Anterior cingulate cortex (tissue), 58 donors: ENCODE results near the gene SLC35G3.
"Not testable (repeated sequence)": the region's sequence is repeated elsewhere in the genome, so short reads cannot be mapped to it uniquely, and the experiment has no call there.

ENCODE experiments used
- DNase-seq, 58 donors: peaks; one replicate each; lab custom pipeline; 2025; lab: John Stamatoyannopoulos, UW

Gene SLC35G3

DNA sequence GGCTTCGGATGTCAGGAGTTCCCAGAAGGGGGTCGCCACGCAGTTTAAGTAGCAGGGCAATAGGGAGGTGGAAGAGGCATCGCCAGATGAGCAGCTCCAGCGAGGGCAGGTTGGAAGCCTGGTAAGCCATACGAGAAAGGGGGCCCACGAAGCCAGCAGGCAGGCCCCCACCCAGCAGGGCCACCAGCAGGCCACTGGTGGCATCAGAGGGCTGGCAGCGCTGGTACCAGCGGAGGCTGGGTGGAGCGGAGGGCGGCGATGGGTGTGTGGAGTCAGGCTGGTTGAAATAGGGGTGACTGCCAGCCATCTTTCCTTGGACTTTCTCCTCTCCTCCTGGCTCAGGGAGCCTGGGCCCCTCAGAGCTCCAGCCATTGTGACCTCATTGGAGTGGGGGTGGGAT, at the start of gene SLC35G3:
TSS of gene SLC35G3 (minus strand) at position 393 of the 400 bp plus-strand sequence. CDS start at position 307, 86 bp downstream.
- not testable (repeated sequence) for DNase-seq

DNA sequence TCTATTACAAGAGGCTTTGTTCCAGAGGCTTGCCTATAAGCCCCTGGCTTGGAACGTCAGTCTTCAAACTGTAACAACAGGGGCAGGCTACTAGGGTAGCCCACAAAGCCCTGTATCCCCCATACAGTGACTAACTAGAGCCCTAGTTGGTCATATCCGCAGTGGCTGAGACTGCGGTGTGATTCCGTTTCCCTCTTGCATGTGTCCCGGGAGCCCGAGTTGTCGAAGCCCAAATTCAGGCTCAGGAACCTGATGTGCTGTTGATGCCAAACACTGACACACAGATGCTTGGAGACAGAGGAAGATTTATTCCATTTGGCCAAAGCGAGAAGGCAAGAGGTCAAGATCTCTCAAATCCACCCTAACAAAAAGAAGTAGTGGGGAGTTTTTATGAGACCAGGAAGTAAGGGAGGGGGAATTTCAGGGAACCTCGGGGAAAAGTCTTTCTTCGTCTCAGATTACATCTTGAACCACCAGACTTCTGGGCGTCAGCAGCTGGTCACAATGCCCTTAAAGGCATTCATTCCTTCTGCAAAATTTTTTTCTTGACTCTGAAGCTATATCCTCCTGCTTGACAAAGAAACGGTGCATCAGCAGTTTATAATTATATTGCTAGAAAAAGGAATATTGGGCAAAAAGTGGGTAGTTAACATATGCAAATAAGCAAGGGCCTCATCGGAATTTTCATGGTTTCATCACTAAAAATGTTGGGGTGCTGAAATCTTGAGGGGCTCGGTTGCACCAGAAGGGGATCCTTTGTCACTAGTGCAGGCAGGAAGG, 49.6 kb upstream of the SLC35G3 start:
- DNase-seq, result peak in 14 of 58 donors; percentile 8 to 76 (median 28)

DNA sequence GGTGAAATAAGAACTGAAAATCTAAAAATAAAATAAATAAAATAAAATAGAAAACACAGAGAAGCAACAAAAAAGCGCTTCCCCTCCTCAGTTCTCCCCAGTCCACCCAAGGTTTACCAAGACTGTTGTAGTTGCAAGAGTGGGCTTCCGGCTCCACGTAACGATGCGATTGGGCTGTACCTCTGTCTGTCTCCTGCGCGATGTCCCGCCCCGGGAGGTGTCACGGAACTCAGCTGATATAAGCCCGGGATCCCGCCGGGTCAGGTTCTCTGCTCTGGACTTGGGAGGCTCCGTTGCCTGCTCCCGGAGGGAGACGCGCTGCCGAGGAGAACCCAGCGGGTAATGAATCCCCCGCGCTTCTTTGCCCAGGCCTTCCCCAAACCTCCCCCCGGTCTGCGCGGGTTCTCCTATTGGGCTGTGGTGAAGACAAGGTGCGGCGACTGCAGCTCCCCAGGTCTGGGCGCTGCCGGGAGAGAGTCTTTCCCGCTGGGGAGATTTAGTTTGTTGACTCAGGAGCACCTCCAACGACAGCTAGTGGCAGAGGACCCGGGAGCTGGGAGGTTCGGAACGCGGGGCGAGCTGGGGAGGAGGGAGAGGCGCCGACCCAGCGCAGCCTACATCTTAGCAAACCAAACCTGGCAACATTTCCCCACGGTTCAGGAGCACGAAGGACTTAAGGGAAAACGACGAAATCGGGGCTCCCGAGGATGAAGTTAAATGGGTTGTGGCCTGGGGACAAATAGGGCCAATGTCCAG, 48.8 kb upstream of the SLC35G3 start, which contains the start of gene SLFN5:
TSS of gene SLFN5 (plus strand) at position 268 of the 756 bp plus-strand sequence. CDS start 15,619 bp downstream, outside the sequence.
- DNase-seq, result peak; percentile 20 to 96 (median 78)

DNA sequence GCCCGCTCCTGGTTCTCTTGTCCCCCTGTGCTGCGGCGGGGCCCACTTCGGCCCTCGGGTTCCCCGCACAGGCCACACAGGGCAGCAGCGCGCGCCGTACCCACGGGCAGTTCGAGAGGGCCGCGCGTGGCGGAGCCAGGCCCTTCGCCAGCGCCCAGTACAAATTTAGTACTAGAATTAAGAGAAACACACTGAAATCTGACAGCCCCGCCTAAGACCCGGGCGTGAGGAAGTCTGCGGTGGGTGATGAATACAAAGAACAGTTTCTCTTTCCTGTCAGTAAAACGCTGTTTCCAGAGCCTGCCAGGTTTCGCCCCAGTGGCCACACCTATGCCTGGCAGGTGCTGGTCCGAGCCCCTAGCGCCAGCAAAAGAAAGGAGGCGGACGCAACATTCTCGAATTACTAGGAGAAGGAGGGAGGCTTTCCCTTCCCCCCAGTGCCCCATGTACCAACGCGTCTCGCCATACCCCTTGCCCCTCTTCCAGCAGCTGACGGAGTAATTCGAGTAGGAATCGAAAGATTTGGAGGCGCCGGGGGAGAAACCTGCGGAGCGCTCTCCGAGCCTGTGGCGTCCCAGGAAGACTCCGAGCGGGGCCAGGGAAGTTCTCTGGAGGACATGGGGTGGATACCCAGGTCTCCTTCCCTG, 48.1 kb upstream of the SLC35G3 start:
- peak in 15 of 58 donors; percentile 6 to 65 (median 21) for DNase-seq

DNA sequence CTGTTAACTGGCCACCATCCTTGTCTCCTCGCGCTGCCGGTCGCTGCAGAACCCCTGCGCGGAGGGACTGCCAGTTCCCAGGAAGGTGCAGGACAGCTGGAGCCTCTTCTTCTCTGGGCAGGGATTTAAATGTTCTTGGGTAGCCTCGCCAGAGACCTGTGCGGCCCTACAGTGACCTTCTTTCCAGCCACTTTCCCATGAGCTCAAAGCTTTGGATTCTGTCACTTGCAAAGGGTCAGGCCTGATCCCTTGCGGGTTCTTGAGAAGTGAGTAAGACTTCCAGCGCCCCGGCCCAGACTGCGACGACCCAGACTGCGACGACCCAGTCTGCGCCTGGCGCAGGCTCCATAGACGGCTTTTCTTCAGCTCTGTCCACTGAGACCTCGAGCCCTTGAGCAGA, 47.3 kb upstream of the SLC35G3 start:
- DNase-seq, result no peak

DNA sequence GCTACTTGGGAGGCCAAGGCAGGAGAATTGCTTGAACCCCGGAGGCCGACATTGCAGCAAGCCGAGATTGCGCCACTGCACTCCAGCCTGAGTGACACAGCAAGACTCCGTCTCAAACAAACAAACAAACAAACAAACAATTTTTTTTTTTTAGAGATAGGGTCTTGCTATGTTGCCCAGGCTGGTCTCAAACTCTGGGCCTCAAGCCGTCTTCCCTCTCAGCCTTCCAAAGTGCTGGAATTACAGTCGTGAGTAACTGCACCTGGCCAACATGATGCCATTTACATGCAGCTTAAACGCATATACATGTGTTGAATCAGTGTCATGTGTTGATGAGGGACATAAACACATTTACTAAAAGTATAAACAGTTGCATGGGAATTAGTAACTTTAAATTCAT, 46.7 kb upstream of the SLC35G3 start:
- no peak for DNase-seq

DNA sequence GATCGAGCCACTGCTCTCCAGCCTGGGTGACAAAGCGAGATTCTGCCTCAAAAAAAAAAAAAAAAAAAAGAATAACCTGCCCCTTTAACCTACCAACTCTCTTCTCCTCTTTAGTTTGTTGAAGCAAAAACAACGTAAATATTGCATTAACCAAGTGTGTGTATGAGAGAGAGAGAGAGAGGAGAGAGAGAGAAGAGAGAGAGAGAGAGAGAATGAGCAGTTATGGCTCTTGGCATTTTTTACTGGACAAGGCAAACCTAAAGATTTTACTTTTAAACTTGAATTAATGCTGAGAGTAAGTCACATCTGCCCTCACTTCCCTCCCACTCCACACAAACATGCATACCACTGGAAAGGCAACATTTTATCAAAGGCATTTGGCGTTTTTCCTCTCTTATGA, 45.6 kb upstream of the SLC35G3 start:
- no peak for DNase-seq

DNA sequence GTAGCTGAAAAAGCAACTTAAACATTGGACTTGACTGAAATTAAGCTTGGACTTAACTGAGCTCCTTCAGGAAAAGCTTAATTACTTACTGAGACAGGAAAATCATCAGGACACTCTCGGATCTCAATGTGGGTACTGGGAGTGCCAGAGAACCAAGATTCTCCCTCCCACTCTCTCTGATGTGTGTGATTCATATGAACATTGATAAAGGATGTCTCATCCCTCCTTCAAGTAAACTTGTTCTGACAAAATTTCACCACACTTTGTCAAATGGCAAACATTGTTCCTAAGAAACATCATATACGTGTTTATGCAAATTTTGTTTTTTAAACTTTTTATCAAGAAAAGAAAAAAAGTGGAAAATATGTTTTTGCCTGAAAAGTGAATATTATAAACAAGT, 44.6 kb upstream of the SLC35G3 start:
- DNase-seq, result peak in 1 of 58 donors; percentile 9

DNA sequence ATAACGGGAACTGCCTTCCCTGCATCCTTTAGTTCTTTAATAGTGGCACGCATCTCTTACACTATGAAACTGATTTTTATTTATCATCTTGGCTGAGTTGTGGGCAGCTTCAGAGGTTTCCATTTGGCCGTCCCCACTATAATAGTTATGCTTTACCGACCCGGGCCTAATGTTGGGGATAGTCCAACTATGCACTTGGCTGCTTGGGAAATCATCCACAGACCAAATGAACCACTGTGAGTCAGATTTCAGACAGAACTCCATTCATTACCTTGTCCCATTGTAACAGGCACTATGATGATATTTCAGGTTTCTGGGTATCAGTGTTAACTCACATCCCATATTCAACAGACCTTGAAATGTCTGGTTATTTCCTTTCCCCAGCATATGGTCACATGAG, 42.6 kb upstream of the SLC35G3 start:
- no peak for DNase-seq

DNA sequence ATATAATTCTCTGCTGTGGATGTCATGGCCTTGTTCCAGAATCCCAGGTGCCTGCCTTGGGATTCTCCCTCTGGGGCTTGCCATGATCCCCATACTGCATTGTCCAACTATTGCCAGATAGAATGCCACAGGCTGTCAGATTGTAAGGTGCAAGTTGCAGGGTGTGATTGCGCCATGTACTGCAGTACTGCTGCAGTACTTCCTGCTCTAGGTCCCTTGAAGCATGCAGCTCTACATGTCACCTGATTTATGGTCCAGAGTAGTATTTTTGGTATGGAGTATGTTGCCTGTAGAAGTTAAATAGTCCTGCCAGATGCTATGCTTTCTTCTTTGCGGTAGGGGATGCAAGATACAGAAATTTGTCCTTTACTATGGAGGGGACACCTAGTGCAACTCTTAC, 41.7 kb upstream of the SLC35G3 start:
- DNase-seq, result no peak

DNA sequence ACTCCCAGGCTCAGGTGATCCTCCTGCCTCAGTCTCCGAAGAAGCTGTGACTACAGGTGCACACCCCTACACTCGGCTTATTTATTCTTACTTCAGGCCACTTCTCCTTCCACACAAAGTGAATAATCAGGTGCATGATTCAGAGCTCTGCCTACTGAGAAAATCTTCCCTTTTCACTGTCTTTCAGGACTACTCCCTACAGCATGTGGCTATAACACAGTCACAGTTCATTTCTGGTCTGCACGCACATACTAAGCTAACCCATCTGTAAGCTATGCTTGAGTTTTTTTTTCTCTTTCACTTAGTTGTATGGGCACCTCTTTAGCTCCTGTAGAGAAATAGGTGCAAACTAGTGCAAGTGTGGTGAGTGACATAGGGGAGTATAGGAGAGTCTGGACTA, 41.1 kb upstream of the SLC35G3 start:
- DNase-seq, result no peak

DNA sequence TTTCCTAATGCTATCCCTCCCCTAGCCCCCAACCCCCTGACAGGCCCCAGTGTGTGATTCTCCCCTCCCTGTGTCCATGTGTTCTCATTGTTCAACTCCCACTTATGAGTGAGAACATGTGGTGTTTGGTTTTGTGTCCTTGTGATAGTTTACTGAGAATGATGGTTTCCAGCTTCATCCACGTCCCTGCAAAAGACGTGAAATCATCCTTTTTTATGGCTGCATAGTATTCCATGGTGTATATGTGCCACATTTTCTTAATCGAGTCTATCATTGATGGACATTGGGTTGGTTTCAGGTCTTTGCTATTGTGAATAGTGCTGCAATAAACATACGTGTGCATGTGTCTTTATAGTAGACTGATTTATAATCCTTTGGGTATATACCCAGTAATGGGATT, 40.1 kb upstream of the SLC35G3 start:
- DNase-seq, result not testable (repeated sequence)

DNA sequence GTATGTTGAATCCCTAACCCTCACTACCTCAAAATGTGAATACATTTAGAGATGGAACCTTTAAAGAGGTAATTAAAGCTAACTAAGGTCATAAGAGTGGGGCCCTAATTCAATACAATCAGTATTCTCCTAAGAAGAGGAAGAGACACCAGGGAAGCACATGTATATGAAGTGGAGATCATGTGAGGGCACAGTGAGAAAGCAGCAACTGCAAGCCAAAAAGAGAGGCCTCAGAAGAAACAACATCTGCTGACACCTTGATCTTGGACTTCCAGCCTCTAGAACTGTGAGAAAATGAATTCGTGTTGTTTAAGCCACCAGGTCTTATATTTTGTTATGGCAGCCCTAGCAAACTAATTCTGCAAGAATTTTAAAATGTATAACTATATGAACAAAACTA, 35.4 kb upstream of the SLC35G3 start:
- no peak for DNase-seq

DNA sequence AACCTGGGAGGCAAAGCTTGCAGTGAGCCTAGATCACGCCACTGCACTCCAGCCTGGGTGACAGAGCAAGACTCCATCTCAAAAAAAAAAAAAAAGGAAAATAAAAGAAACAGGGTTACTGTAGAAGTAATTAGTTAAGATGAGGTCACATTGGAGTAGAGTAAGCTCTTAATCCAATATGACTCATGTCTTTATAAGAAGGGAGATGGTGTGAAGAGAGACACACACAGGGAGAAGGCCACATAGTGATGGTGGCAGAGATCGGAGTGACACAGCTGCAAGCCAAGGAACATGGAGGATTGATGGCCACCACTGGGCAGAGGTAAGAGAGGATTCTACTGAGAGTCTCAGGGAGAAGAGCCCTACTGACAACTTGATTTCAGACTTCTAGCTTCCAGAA, 33.4 kb upstream of the SLC35G3 start:
- no peak for DNase-seq

DNA sequence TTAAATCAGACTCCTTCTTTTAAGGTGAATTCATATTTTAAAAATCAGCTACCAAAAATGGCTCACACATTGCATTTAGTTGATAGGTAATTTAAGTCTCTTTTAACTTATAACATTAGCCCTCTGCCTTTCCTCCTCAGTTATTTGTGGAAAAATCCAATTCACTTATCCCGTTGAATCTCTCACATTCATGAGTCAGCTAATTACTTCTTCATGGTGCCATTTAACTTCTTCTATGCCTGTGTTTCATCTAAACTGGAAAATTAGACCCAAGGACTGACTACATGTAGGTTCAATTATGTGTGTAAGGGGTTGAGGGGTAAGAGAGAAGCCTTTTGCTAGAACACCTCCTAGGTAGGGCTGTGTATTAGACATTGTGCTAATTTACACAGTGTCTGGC, 30.2 kb upstream of the SLC35G3 start:
- no peak for DNase-seq

DNA sequence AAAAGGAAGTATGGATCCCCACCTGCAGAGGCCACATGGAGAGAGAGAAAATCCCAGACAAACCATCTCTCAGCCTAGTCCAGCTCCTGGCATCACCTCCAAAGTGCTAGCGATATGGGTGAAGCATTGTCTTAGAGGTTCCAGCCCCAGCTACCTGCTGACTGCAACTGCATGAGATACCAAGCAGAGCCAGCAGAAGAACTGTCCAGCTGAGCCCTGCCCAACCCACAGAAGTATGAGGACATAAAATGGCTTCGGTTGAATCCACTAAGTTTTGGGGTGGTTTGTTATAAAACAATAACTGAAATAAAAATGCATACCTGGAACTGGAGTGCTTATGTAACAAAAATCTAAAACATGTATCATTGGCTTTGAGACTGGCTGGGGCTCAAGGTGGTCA, 28.3 kb upstream of the SLC35G3 start:
- DNase-seq, result no peak

DNA sequence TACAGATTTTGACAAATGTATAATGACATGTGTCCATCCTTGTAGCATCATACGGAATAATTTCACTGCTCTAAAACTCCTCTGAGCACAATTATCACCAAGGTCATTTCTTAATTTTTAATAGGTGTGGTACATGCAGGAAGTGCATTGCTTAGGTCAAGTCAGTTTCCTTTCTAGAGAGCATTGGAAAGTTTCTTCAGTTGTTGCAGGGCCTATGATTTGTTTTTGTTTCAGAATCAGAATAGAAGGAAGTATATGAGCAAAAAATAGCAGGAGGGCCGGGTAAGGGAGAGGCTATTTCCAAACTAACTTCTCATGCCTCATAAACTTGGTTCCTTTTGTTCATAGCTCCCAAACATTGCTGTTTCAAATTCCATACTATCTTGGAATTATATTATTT, 24.7 kb upstream of the SLC35G3 start:
- DNase-seq, result no peak

DNA sequence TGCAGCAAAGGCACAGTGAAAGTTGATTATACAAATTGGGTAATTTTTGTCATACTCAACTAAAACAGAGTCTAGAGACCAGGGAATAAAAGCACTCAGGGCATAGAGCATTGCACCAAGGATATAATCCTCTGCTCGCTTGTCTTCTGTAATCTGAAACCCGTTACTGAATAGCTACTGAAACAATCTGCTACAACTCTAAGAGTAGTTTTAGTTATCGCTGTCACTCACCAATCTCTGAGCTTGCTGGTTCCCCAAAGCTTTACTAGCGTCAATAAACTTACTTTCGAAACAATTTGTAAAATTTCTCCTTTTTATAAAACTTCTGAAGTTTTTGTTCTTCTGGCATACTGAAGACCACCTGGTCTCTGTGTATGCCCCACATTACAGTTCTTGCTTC, 22.9 kb upstream of the SLC35G3 start:
- DNase-seq, result no peak

DNA sequence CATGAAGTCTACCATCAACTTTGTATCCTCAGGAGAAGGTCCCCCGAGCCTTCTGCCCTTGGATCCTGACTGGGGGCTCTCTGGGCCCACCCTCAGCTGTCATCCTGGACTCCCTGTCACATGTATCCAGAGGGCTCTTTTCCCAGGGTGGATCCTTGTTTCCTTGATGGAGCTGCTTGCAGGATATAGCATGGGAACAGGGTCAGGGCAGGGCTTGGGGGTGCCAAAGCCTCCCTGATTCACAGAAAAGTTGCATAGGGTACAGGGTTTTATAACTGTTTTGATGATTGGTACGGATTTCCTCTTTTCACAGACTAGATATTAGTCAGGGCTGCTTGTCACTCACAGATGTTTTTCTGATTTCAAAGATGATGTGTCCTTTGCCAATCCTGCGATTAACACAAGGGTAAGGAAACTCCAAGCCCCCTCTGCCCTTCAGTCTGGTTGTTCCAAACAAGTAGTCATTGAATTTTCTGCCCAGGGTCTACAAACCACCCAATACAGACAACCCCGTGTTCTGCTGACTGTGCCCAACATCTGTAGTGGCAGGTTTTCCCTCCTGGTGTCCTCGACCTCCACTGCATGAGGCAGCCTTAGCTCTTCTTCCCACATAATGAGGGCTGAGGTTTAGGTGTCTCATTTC, 20.6 kb upstream of the SLC35G3 start:
- DNase-seq, result no peak

DNA sequence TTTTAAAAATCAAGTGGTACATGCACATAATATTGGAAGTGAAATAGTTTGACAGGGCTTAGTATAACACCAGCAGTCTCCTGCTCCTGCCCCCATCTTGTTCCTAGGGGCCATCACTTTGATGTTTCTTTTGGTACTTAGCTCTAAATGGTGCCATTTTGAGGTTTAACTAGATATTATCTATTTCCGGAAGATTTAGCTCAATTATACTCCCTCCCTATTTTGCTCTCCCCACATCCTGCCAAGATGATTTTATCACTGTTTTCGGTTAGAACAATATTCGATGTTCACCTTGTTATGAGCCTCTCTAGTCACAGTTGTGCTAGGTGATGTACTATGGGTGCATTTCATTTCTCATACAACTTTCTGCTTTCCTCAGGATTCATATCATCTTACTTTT, 20.0 kb upstream of the SLC35G3 start:
- no peak for DNase-seq
